HFF-Myc (cell line): Measurements from ENCODE around the gene SSMEM1.
"Not testable (repeated sequence)": the region's sequence is repeated elsewhere in the genome, so short reads cannot be mapped to it uniquely, and the experiment has no call there.

Experiments used
- DNase-seq: peaks from one replicate; pipeline ENCODE4 v3.0.0-alpha.2; 2011; ENCODE audit warnings: low read depth; ENCODE audit errors: extremely low read depth
- H3K4me3 ChIP-seq: replicated peaks from 2 replicates; pipeline ENCODE4 v1.5.1; 2011; ENCODE audit warnings: low read depth, mild to moderate bottlenecking, control low read depth, low read length
- TF ChIP-seq, protein P1 (sequence below): IDR thresholded peaks from 2 replicates; pipeline ENCODE4 v1.5.1; 2012; ENCODE audit warnings: mild to moderate bottlenecking, low read depth, low read length, control low read depth; ENCODE audit errors: missing control alignments

Gene SSMEM1

DNA sequence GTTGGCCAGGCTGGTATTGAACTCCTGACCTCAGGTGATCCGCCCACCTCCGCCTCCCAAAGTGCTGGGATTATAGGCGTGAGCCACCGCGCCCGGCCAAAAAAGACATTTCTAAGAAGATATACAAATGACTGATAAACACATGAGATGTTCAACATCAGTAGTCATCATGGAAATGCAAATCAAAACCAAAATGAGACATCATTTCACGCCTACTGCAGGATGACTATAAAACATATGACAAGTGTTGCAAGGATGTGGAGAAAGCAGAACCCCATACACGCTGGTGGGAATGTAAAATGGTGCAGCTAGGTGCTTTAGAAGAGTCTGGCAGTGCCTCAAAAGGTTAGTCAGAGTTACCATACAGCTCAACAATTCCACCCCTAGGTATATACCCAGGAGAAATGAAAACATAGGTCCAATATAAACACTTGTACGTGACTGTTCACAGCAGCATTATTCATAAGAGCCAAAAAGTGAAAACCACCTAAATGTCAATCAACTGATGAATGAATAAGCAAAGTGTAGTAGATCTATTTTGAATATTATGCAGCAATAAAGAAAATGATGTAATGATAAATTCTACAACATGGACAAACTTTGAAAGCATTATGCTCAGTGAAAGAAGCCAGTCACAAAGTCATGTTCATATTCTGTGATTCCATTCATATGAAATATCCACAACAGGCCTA lies 26.9 kb upstream of the SSMEM1 start:
- DNase-seq: no peak
- TF ChIP-seq, protein P1, sequence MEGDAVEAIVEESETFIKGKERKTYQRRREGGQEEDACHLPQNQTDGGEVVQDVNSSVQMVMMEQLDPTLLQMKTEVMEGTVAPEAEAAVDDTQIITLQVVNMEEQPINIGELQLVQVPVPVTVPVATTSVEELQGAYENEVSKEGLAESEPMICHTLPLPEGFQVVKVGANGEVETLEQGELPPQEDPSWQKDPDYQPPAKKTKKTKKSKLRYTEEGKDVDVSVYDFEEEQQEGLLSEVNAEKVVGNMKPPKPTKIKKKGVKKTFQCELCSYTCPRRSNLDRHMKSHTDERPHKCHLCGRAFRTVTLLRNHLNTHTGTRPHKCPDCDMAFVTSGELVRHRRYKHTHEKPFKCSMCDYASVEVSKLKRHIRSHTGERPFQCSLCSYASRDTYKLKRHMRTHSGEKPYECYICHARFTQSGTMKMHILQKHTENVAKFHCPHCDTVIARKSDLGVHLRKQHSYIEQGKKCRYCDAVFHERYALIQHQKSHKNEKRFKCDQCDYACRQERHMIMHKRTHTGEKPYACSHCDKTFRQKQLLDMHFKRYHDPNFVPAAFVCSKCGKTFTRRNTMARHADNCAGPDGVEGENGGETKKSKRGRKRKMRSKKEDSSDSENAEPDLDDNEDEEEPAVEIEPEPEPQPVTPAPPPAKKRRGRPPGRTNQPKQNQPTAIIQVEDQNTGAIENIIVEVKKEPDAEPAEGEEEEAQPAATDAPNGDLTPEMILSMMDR: no peak
- H3K4me3 ChIP-seq: no peak overlapping the region

DNA sequence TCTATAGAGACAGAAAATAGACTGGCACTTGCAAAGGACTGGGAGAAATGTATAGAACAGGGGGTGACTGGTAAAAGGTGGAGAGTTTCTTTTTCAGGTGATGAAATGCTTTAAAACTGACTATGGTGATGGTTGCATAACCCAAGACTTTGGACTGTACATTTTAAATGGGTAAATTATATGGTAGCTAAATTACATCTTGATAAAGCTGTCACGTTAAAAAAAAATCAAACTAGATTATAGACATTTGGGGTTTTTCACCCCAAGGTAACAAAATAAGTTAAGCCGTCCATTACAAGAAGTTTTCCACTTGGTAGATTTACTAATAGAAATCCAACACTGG lies 26.4 kb upstream of the SSMEM1 start:
- TF ChIP-seq, protein P1: no peak

DNA sequence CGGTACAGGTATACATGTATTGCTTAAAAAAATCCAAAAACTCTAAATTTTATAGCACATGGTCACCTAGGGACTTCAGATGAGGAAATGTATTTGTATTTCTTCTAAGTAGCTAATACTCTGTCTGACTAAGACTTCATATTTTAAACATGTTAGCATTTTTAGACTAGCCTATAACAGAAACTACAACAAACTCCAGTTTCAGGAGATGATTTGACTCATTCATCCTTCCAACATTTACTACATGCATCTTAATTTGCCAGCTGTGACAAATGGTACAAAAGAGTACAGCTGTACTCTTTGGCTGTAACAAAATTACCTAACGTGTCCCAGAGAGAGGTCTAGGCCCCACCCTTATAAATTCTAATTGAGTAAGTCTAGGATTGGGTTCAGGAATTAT lies 24.7 kb upstream of the SSMEM1 start:
- TF ChIP-seq, protein P1: no peak
- no peak overlapping the region for H3K4me3 ChIP-seq
- DNase-seq: no peak

More for the DNA sequence above, 26.4 kb upstream of the SSMEM1 start:
- no peak for DNase-seq
- no peak overlapping the region for H3K4me3 ChIP-seq

DNA sequence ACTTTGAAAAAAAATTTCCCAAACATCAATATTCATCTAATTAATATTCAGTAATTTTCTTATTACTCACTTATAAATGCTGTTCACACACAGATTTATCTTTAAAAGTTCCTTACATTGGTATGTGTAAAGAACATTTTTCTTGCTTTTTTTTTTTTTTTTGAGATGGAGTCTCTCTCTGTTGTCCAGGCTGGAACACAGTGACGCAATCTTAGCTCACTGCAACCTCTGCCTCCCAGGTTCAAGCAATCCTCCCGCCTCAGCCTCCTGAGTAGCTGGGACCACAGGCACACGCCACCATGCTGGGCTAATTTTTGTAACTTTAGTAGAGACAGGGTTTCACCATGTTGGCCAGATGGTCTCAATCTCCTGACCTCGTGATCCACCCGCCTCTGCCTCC lies 23.3 kb upstream of the SSMEM1 start:
- H3K4me3 ChIP-seq, DNase-seq: not testable (repeated sequence)

DNA sequence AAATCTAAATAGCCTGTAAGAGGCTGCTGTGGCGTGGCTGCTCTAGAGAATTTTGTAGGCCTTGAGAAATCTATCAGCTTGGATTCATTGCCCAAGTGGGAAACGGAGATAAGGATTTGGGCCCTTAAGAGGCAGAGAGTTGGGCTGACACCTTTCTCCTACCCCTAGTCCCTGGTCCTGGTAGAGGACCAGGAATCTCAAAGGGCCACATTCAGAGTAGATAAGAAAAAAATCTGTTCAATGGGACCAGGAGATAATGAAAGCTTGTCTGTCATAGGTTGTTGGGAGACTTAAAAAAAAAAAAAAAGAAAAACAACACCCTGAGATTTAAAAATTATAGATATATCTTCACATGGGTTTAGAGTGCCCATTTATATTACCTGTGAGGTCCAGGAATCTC lies 20.3 kb upstream of the SSMEM1 start:
- TF ChIP-seq, protein P1: no peak
- no peak for DNase-seq
- no peak overlapping the region for H3K4me3 ChIP-seq

DNA sequence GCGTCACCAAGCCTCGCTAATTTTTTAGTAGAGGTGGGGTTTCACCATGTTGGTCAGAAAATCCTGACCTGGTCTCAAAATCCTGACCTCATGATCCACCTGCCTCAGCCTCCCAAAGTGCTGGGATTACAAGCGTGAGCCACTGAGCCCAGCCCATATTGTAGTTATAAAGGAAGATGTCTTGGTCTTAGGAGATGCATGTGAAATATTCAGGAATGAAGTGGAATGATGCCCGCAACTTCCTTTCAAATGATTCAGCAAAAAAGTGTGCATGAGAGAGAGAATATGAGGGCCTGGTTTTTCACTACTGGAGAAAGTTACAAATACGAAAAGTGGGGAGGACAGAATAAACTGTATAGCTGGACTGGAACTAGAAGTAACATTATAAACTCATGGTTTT lies 18.3 kb upstream of the SSMEM1 start:
- no peak for DNase-seq
- TF ChIP-seq, protein P1: no peak
- H3K4me3 ChIP-seq: no peak overlapping the region

DNA sequence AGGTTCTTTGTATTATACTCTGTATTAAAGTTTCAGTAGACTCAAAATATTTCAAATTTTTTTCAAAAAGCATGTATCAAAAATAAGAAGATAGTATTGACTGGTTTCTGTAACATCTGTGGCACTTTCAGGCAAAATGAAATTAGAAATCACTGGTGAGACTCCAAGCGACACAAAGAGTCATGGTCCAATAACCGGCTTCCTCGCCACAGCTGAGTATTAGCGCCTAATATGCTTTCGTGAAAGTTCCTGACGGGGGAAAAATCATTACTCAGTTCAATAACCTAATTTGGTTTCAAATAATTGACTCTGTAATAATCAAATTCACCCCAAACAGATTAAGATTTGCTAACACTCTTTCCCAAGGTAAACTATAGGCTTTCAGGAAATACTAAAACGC lies 15.9 kb upstream of the SSMEM1 start:
- DNase-seq: no peak
- H3K4me3 ChIP-seq: no peak overlapping the region
- TF ChIP-seq, protein P1: no peak
